Measurements from ENCODE around the gene RAB3GAP2.

DNA sequence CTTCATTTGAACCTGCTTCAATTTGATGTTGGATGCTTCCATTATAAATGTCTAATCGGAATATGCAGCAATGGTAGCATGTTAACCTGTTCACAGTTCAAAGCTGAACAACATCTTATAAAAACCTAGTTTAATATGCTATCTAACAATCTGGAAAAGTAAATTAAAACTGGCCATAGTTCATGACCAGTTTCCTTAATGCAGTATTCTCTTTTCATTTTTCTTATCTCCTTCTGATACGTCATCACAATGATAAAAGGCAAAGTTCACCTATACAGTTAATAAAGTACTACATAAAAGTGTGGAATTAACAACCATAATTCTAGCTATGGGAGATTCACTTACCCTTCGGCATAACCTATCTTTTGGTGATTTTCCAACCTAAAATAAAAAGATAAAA, 113.2 kb downstream of the RAB3GAP2 start:
- TF ChIP-seq YY1 (IDR thresholded peaks at IDR 0.05; ENCODE audit: insufficient read depth, insufficient read length), result no peak
- TF ChIP-seq ZNF274 (IDR thresholded peaks at IDR 0.05; ENCODE audit: low read depth, low read length), result no peak
